Gastrocnemius medialis (tissue), 4 donors: Measurements from ENCODE around the gene TXNDC12. TPM values are rescaled to one million over a fixed set of nuclear protein-coding genes. Genes with fewer than 3 reads are reported as not detected.
"Not testable (repeated sequence)": the region's sequence is repeated elsewhere in the genome, so short reads cannot be mapped to it uniquely, and the experiment has no call there.

Source experiments
- ATAC-seq, 2 donors: fragments of 150-250 bp; one replicate each; pipeline ENCODE4 v1.9.1; 2016
- DNase-seq, 2 donors: peaks; one replicate each; pipeline ENCODE4 v3.0.0-alpha.2; 2019
- H3K27ac ChIP-seq, 4 donors: fragments of 200-600 bp; sonication (generic); 1 replicate in 1 of 4; 2 replicates in 3 of 4; pipeline ENCODE4 v1.5.1; 2016 to 2018; ENCODE audit warnings: mild to moderate bottlenecking in 2 of 4, moderate library complexity in 1 of 4
- H3K27me3 ChIP-seq, 3 donors: fragments of 200-600 bp; sonication (generic) in 2 of 3; 1 replicate in 1 of 3; 2 replicates in 2 of 3; pipeline versions ENCODE4 v1.5.1 to v1.6.0; 2016 to 2019; ENCODE audit warnings: mild to moderate bottlenecking in 1 of 3, moderate library complexity in 1 of 3
- H3K36me3 ChIP-seq, 2 donors: fragments of 200-600 bp; sonication (generic) in 1 of 2; one replicate each; pipeline ENCODE4 v1.5.1; 2017 to 2018
- H3K4me1 ChIP-seq, 2 donors: fragments of 200-600 bp; sonication (generic) in 1 of 2; one replicate each; pipeline ENCODE4 v1.5.1; 2016 to 2017; ENCODE audit warnings: mild to moderate bottlenecking in 2 of 2
- H3K4me3 ChIP-seq, 4 donors: fragments of 200-600 bp; sonication (generic) in 3 of 4; 1 replicate in 1 of 4; 2 replicates in 3 of 4; pipeline ENCODE4 v1.5.1; 2016 to 2019; ENCODE audit warnings: mild to moderate bottlenecking in 2 of 4
- H3K9me3 ChIP-seq, 3 donors: fragments of 200-600 bp; sonication (generic) in 2 of 3; 1 replicate in 1 of 3; 2 replicates in 2 of 3; pipeline ENCODE4 v1.5.1; 2016 to 2019
- CTCF ChIP-seq, 5 experiments: fragments of 450-650 bp in 3 of 5; fragments of 200-600 bp in 2 of 5; sonication (generic) in 2 of 5; IDR thresholded peaks in 4 of 5; conservative IDR thresholded peaks in 1 of 5; 1 replicate in 4 of 5; 2 replicates in 1 of 5; pipeline ENCODE4 v1.5.1; 2016 to 2019; ENCODE audit warnings: antibody characterized with exemption in 5 of 5, mild to moderate bottlenecking in 3 of 5, moderate library complexity in 3 of 5
- POLR2A ChIP-seq, 2 donors: fragments of 450-650 bp; IDR thresholded peaks; one replicate each; pipeline ENCODE4 v1.6.1; 2017; ENCODE audit warnings: antibody characterized with exemption in 2 of 2, mild to moderate bottlenecking in 2 of 2, moderate library complexity in 2 of 2
- in situ Hi-C, 4 donors: fragments of 200-750 bp; cut with MboI; loops; one replicate each; pipeline versions ENCODE4 v1.15.0 to v1.8.0; 2017; ENCODE audit warnings: low sequenced_read_pairs in 4 of 4
- intact Hi-C: fragments of 100-400 bp; cut with DNase I; formaldehyde crosslinking; loops from one replicate; pipeline ENCODE4 v1.15.1; 2023; ENCODE audit warnings: low total_unique reads
- total RNA-seq, 4 donors: library from RNA; depleted of rRNA; stranded (reverse); fragments of >200 nt; gene quantifications; one replicate each; pipeline versions ENCODE4 v1.1.0 to v1.2.3, GENCODE V29; 2016

Gene TXNDC12
- total RNA-seq, 4 donors from 2014 or later, result 19.8 to 25.3 (median 23.3) TPM

- H3K27me3 ChIP-seq, result no peaks in the 10 kb centered on the region
- no peaks in the 10 kb centered on the region for H3K36me3 ChIP-seq
- no peak for DNase-seq
- no peak overlapping the region for H3K27ac ChIP-seq
- TF ChIP-seq CTCF (IDR thresholded peaks at IDR 0.05 in 4 of 5, conservative IDR thresholded peaks at IDR 0.05 in 1 of 5) (no peak), POLR2A (IDR thresholded peaks at IDR 0.05) (no peak)
- no peaks in the 10 kb centered on the region for H3K9me3 ChIP-seq
- no peak overlapping the region for H3K4me3 ChIP-seq
- ATAC-seq, result no peak
- H3K4me1 ChIP-seq, result peaks cover 11 to 12% of the 10 kb centered on the region in 2 donors
- intact Hi-C loops, result no loop called here
- in situ Hi-C loops, result no loop called here
Observed at GRCh38 chr1:52080014-52080415, 25.0 kb upstream of the TXNDC12 start.

GRCh38 chr1:52077277-52077676 is 22.3 kb upstream of the TXNDC12 start:
- H3K27ac ChIP-seq, H3K9me3 ChIP-seq, in situ Hi-C loops, H3K4me3 ChIP-seq, H3K27me3 ChIP-seq, intact Hi-C loops, H3K36me3 ChIP-seq: not testable (repeated sequence)
- DNase-seq (peak in 1 of 2 donors; percentile 16), ATAC-seq (peak in 1 of 2 donors; percentile 55)
- H3K4me1 ChIP-seq, result peaks cover 11 to 12% of the 10 kb centered on the region in 2 donors

- H3K27me3 ChIP-seq, result no peaks in the 10 kb centered on the region
- no peak for ATAC-seq
- in situ Hi-C loops, result no loop called here
- DNase-seq, result no peak
- peaks cover 0 to 8% of the 10 kb centered on the region in 2 donors for H3K36me3 ChIP-seq
- TF ChIP-seq POLR2A (IDR thresholded peaks at IDR 0.05) (no peak), CTCF (IDR thresholded peaks at IDR 0.05 in 4 of 5, conservative IDR thresholded peaks at IDR 0.05 in 1 of 5) (no peak)
- intact Hi-C loops, result no loop called here
- H3K4me3 ChIP-seq, result no peak overlapping the region
- H3K9me3 ChIP-seq, result no peaks in the 10 kb centered on the region
- peaks cover 6 to 9% of the 10 kb centered on the region in 2 donors for H3K4me1 ChIP-seq
- no peak overlapping the region for H3K27ac ChIP-seq
Observed at GRCh38 chr1:52072291-52072690, 17.3 kb upstream of the TXNDC12 start.

GRCh38 chr1:52070704-52071103 is 15.7 kb upstream of the TXNDC12 start:
- in situ Hi-C loops (no loop called here), intact Hi-C loops (no loop called here)
- no peak overlapping the region for H3K4me3 ChIP-seq
- DNase-seq, result no peak
- H3K9me3 ChIP-seq, result no peaks in the 10 kb centered on the region
- TF ChIP-seq CTCF (IDR thresholded peaks at IDR 0.05 in 4 of 5, conservative IDR thresholded peaks at IDR 0.05 in 1 of 5) (no peak), POLR2A (IDR thresholded peaks at IDR 0.05) (no peak)
- no peak for ATAC-seq
- peaks cover 0 to 23% of the 10 kb centered on the region in 2 donors for H3K36me3 ChIP-seq
- no peaks in the 10 kb centered on the region for H3K27me3 ChIP-seq
- H3K4me1 ChIP-seq, result no peaks in the 10 kb centered on the region
- H3K27ac ChIP-seq, result no peak overlapping the region

GRCh38 chr1:52063192-52063591 is 8.2 kb upstream of the TXNDC12 start:
- Histone ChIP-seq H3K4me1 (peaks cover 14 to 17% of the 10 kb centered on the region in 2 donors), H3K36me3 (peaks cover 0 to 74% of the 10 kb centered on the region in 2 donors), H3K27ac (no peak overlapping the region), H3K27me3 (no peaks in the 10 kb centered on the region), H3K9me3 (no peaks in the 10 kb centered on the region), H3K4me3 (no peak overlapping the region)
- no peak for DNase-seq
- no peak for ATAC-seq
- intact Hi-C loops (no loop called here), in situ Hi-C loops (no loop called here)
- TF ChIP-seq CTCF (IDR thresholded peaks at IDR 0.05 in 4 of 5, conservative IDR thresholded peaks at IDR 0.05 in 1 of 5), result no peak
- TF ChIP-seq POLR2A (IDR thresholded peaks at IDR 0.05), result no peak
